ENCODE data around the gene SYT1. TPM values are rescaled to one million over a fixed set of nuclear protein-coding genes. Genes with fewer than 3 reads are reported as not detected.
A peak's percentile ranks its signal among the peaks of the same experiment; 100 is the strongest.

Gene SYT1
- total RNA-seq, 1 donor from 2014 or later = 1.1 TPM

DNA sequence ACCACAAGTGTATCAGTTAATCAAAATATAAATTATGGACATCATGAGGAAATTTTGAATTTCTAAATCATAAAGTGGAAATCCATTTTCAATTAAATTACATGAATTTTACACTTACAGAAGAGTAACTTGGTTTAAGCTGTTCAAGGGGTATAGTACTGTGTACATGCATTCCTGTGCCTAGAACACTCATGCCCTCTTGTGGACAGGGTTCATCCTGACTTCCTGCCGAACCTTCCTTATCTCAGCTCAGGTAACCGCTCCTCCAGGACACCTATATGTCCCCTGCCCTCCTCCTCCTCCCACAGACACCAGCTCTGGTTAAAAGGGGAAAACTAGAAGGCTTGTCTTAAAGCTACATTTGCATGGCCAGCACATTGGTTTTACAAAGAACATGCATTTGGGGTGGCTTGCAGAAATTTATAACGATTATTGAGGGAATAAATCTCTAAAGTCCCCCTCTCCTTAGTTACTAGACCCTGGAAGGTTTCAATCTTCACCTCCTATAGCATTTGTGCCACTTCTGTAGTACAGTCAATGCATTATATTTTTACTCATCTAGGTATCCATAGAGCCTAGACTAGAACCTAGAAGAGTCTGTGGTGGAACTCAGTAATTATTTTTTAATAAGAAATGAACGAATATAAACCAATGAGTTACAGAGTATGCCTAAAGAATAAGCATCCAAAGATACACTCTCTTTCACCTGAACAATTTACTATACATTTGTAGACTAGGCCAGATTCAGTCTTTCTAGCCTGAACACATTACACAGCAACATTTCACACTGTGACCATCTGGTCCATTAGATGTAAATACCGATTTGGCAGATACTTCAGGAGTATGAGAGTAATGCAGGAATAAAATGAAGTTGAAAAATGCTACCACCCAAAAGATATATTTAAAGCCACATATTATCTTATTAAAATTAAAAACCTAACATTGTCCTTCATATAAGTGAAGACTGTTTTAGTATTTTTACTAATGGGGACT, 480.6 kb downstream of the SYT1 start:
- DNase-seq (ENCODE audit: low read depth) = peak; percentile 60

DNA sequence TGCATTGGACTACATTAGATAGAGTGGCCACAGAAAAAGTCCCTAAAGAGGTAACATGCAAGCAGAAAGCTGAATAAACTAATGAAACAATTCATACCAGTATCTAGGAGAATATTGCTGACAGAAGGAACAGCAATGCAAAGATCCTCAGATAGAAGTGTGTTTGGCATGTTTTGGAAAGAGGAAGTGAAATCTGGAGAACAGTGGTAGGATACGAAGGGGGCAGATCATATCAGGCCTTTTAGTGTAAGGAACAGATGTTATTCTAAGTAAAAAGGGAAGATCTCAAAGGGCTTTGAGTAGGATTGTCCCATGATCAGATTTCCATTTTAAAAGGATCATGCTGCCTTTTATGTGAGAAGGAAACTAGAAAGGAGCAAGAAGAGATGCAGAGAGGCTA, 483.3 kb downstream of the SYT1 start:
- no peak for DNase-seq (ENCODE audit: low read depth)

DNA sequence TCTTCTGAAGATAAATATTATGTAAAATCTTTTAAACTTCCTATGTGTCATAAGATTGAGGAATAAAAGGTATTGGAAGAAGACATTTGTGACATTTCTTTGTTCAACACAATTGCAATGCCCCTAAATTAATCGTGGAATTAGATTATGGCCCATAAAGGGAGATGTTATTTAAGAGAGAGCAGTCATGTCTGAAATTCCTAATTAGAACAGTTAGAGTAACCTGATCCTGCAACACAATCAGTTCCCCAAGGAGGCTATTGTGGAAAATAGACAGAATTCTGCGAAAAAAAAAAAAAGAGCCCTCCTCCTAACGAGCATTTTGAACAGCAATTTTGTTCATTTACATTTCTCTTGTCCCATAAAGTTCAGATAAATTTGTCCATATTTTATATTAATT, 486.7 kb downstream of the SYT1 start:
- DNase-seq (ENCODE audit: low read depth) = no peak

GRCh38 chr12:79356216-79356615, 491.6 kb downstream of the SYT1 start:
- DNase-seq (ENCODE audit: low read depth) = no peak

DNA sequence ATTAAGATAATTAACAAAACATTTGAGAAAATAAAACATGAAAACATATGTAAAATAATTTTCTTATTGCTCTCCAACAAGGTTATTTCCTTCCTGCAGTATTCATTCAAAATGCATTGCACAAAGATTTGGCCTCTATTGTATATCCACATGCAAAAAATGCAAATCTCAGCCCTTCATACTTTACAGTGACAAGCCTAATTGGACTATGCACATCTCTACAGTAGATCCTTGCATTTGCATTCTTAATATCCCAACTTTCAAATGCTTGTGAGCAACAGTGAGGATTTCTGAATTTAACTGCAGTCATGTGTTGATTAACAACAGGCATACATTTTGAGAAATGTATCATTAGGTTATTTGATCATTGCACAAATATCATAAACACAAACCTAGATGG, 492.5 kb downstream of the SYT1 start:
- DNase-seq (ENCODE audit: low read depth) = no peak

DNA sequence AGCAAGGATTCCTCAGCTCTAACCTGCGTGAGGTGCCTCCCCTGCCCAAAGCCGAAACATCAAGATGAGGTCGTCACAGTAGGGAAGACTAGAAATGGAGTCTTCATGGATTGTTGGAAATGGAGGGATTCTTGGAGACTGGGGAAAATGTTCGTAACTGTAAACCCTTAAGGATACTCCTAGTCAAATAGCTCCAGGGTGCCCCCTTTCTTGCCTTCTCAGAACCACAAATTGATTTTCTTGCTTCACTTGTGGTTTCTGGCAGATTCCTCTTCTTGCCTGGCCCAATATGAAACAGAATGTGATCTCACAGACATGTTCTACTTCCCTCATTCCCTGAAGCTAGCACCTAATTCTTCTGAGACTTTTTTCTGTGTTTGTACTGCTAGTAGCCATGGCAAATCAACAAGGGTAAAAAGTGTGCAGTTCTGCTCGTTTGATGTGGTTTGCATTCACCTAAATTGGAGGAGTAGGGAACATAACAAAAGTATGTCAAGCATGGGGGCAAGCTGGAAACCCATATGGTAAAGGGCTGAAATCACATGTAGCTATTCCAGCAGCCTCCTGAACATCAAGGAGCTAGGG, 494.2 kb downstream of the SYT1 start:
- DNase-seq (ENCODE audit: low read depth) = peak; percentile 31

DNA sequence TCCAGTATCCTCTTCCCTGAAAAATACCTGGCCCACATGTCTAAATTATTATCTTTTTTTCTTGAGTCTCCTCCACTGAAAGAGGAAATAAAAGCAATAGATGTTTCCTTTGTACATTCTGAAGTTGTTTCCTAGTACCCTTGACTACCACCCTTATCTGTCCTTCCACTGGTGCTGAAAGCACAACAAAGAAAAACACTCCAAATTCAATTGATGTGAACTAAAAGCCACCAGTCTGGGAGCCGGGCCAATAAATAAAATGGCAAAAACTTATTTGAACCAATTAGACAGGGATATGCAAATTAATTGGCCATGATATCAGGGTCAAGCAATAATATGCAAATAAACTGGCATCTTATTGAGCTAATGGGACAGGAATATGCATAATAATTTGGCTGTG, 495.7 kb downstream of the SYT1 start:
- no peak for DNase-seq (ENCODE audit: low read depth)

DNA sequence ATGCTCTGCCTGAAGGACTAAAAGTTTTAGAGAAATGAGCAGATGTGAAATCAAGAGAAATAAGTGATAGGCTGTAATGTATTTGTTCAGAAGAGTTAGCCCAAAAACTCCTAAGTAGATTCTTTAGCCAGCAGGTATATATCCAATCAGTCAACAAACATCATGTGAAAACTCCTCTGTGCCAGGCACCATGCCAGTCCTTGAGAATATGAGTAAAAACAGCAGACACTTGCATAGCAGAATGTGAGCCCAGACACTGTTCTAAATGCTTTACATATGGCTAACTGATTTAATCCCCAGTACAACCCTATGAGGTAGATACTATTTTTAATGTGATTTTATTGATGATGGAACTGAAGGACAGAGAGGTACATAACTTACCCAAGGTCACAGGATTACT, 496.4 kb downstream of the SYT1 start:
- no peak for DNase-seq (ENCODE audit: low read depth)

GRCh38 chr12:79364197-79364596, 499.6 kb downstream of the SYT1 start:
- no peak for DNase-seq (ENCODE audit: low read depth)

DNA sequence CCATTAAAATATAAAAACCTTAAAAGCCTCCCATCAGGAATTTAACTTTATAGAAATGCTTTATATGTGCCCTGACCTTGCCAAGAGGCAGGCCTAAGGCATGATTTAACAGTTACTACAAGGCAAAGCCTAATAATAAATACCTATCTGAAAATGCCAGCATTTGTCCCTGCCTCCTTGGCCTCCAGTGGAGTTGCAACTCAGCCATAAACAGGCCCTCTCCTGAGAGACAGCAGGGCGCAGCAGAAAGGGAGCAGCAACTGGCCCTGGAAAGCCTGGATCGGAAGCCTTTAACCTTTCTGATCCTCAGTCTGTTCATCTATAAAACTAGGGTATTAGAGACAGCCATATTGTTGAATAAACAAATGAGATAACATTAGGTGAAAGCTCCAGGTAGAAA, 501.8 kb downstream of the SYT1 start:
- no peak for DNase-seq (ENCODE audit: low read depth)

- no peak for DNase-seq (ENCODE audit: low read depth)
Measured at GRCh38 chr12:79367032-79367589, 502.5 kb downstream of the SYT1 start.

DNA sequence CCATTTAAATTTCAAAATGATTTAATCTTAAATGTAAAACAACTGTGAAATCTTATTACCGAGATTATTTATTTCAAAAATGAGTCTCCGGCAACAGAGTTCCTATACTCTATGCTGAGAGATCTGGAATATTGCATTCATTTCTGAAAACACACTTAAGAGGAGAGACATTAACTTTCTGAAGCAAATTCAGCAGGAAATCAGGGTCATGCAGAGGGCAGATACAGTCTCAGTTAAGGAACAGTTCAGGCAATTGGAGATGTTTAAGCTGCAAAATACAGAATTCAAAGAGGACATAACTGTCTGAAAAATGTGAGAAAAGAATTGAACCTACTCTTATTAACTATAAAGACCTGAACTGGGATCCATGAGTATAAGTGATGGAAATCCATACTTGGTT, 505.4 kb downstream of the SYT1 start:
- no peak for DNase-seq (ENCODE audit: low read depth)

GRCh38 chr12:79371226-79371625, 506.7 kb downstream of the SYT1 start:
- DNase-seq (ENCODE audit: low read depth) = no peak

- no peak for DNase-seq (ENCODE audit: low read depth)
Measured at GRCh38 chr12:79373896-79374499, 509.4 kb downstream of the SYT1 start.

DNA sequence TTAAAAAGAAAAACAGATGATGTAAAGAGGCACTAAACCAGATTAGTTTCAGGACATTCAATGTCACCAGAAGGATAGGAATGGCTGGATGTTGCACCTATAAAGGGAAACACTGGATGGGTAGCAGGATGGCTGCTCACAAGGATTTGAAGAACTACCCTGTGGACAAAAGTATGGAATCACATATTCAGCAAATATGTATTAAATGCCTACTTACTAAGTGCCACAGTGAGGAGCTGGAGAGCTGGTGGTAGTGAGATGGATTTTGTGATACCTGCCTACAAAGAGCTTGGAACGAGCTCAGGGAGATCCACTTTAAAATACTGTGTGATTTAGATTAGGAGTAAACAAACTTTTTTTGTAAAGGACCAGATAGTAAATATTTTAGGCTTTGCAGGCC, 510.0 kb downstream of the SYT1 start:
- DNase-seq (ENCODE audit: low read depth) = no peak

DNA sequence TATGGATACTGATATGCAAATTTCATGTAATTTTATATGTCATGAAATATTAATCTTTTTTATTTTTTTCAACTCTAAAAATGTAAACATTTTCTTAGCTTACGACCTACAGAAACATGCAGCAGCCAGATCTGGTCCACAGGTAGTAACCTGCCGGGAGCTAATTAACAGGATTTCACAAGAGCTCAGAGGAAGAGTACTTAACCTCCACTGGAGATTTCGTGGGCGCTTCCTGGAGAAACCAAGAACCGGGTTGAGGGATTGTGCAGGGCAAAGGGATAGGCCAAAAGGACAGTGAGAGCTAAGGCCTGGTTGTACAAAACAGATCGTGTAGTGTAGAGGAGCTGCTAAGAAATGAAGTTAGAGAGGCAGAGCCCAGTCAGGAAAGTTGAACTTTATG, 510.5 kb downstream of the SYT1 start:
- DNase-seq (ENCODE audit: low read depth) = peak; percentile 13

GRCh38 chr12:79378496-79378895, 513.9 kb downstream of the SYT1 start:
- no peak for DNase-seq (ENCODE audit: low read depth)

GRCh38 chr12:79380402-79380801, 515.8 kb downstream of the SYT1 start:
- no peak for DNase-seq (ENCODE audit: low read depth)

DNA sequence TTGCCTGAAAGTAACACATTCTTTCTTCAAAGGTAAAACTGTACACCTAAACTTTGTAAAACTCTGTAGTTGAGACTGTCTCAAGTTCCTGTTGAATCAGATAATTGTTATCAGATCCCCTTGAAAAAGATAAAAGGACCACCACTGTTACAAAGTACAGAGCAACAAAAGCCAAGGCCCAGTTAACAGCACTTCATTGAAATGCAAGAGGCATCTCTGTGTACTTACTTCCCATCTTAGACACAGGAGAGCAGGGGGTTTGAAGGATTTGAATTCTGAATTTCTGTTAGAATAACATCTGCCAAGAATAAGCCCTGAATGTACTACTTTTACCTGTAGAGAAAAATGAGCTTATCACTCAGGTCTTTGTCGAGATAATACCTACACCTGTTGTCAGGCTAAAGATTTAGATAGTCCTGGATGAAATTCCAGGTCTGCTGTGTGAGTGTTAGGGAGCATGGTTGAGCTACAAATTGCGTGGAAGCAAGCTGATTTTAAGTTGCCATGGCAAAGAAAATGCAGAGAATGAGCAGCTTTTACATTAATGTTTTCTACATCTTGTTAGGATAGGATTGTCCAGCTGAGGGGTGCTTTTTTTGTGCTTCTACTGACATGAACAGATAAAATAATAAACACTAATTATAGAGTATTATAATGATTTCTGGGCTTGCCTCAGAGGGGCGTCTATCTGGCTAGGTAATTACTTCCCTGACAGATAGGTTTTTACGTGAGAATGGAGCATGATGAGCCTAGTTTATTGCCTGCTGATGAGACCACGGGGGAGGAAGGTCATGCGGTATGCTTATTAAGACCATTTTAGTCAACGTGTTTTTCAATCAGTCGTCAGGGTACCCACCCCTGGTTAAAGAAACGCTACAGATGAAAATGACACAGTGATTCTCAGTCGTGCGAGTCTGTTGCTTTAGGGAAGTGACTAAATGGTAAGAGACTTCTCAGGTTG, 517.0 kb downstream of the SYT1 start:
- no peak for DNase-seq (ENCODE audit: low read depth)

GRCh38 chr12:79384551-79384950, 520.0 kb downstream of the SYT1 start:
- no peak for DNase-seq (ENCODE audit: low read depth)

DNA sequence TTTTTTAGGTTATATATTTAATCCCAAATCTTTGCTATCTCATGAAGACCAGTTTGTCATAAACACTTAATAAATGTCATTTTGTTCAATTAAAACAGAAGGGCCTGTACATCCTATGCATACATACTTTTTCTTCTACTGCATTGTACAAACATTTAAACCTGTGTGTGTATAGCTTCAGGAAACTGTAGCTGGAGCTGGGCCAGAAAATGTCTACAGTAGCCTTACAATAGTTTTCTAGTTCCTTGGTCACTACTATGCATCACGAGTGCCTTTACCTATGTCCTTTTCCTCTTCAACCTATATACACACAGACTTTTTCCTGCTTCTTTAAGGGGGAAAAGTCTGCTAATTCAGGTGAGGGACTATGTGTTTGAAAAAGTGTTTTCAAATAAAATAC, 523.4 kb downstream of the SYT1 start:
- no peak for DNase-seq (ENCODE audit: low read depth)
